Peyer's patch (tissue), 4 donors: ENCODE results near the gene MTMR3. TPM values are rescaled to one million over a fixed set of nuclear protein-coding genes. Genes with fewer than 3 reads are reported as not detected.
"Not testable (repeated sequence)": the region's sequence is repeated elsewhere in the genome, so short reads cannot be mapped to it uniquely, and the experiment has no call there.

ENCODE experiments used
- DNase-seq, 3 donors: peaks; one replicate each; pipeline ENCODE4 v3.0.0-alpha.2; 2017 to 2019
- H3K27ac ChIP-seq, 4 donors: fragments of 200-600 bp; sonication (generic); one replicate each; pipeline ENCODE4 v1.5.1; 2016 to 2019
- H3K27me3 ChIP-seq, 2 donors: fragments of 200-600 bp; sonication (generic); one replicate each; pipeline ENCODE4 v1.5.1; 2019
- H3K36me3 ChIP-seq, 3 donors: fragments of 200-600 bp; sonication (generic); one replicate each; pipeline ENCODE4 v1.5.1; 2016 to 2019
- H3K4me1 ChIP-seq, 4 donors: fragments of 200-600 bp; sonication (generic); one replicate each; pipeline ENCODE4 v1.5.1; 2016 to 2019
- H3K4me3 ChIP-seq, 4 donors: fragments of 200-600 bp; sonication (generic); 1 replicate in 3 of 4; 2 replicates in 1 of 4; pipeline ENCODE4 v1.5.1; 2016 to 2019; ENCODE audit warnings: mild to moderate bottlenecking in 1 of 4
- H3K9me3 ChIP-seq, 4 donors: fragments of 200-600 bp; sonication (generic); one replicate each; pipeline ENCODE4 v1.5.1; 2016 to 2019; ENCODE audit warnings: mild to moderate bottlenecking in 1 of 4
- CTCF ChIP-seq, 6 experiments: fragments of 450-650 bp in 4 of 6; fragments of 200-600 bp in 2 of 6; sonication (generic) in 1 of 6; IDR thresholded peaks; one replicate each; pipeline ENCODE4 v1.5.1; 2017 to 2019; ENCODE audit warnings: antibody characterized with exemption in 6 of 6, mild to moderate bottlenecking in 3 of 6, moderate library complexity in 1 of 6
- POLR2A ChIP-seq, 2 donors: fragments of 450-650 bp; IDR thresholded peaks; one replicate each; pipeline ENCODE4 v1.5.1; 2017; ENCODE audit warnings: antibody characterized with exemption in 2 of 2, mild to moderate bottlenecking in 2 of 2, moderate library complexity in 2 of 2
- total RNA-seq, 4 donors: library from RNA; depleted of rRNA; stranded (reverse); fragments of >200 nt; gene quantifications; one replicate each; pipeline ENCODE4 v1.1.0, GENCODE V29; 2016

MTMR3 gene
- total RNA-seq, 4 donors from 2014 or later: 49.4 to 97.8 (median 84.0) TPM

GRCh38 chr22:29861672-29862297 is 21.2 kb upstream of the MTMR3 start:
- no peak overlapping the region for H3K27ac ChIP-seq

GRCh38 chr22:29865572-29865971 is 17.4 kb upstream of the MTMR3 start:
- H3K9me3 ChIP-seq, H3K4me3 ChIP-seq, H3K27ac ChIP-seq, H3K36me3 ChIP-seq, H3K4me1 ChIP-seq, H3K27me3 ChIP-seq: not testable (repeated sequence)
- DNase-seq: peak in 1 of 3 donors; percentile 5

More at GRCh38 chr22:29861672-29862297, 21.2 kb upstream of the MTMR3 start:
- H3K36me3 ChIP-seq: no peaks in the 10 kb centered on the region
- H3K9me3 ChIP-seq: no peaks in the 10 kb centered on the region
- no peaks in the 10 kb centered on the region for H3K27me3 ChIP-seq
- no peaks in the 10 kb centered on the region for H3K4me1 ChIP-seq
- TF ChIP-seq CTCF (IDR thresholded peaks at IDR 0.05) (no peak), POLR2A (IDR thresholded peaks at IDR 0.05) (no peak)
- H3K4me3 ChIP-seq: no peak overlapping the region
- no peak for DNase-seq

GRCh38 chr22:29867260-29867659 is 15.7 kb upstream of the MTMR3 start:
- H3K4me3 ChIP-seq: no peak overlapping the region
- H3K36me3 ChIP-seq: no peaks in the 10 kb centered on the region
- no peaks in the 10 kb centered on the region for H3K9me3 ChIP-seq
- H3K27ac ChIP-seq: no peak overlapping the region
- TF ChIP-seq CTCF (IDR thresholded peaks at IDR 0.05) (no peak), POLR2A (IDR thresholded peaks at IDR 0.05) (no peak)
- peak in 1 of 3 donors; percentile 10 for DNase-seq
- H3K27me3 ChIP-seq: no peaks in the 10 kb centered on the region
- H3K4me1 ChIP-seq: no peaks in the 10 kb centered on the region

GRCh38 chr22:29867851-29868250 is 15.1 kb upstream of the MTMR3 start:
- Histone ChIP-seq H3K4me1 (no peaks in the 10 kb centered on the region), H3K4me3 (no peak overlapping the region), H3K27me3 (no peaks in the 10 kb centered on the region), H3K27ac (no peak overlapping the region), H3K36me3 (no peaks in the 10 kb centered on the region), H3K9me3 (no peaks in the 10 kb centered on the region)
- TF ChIP-seq CTCF (IDR thresholded peaks at IDR 0.05) (no peak), POLR2A (IDR thresholded peaks at IDR 0.05) (no peak)
- DNase-seq: no peak

- TF ChIP-seq CTCF (IDR thresholded peaks at IDR 0.05): no peak
- TF ChIP-seq POLR2A (IDR thresholded peaks at IDR 0.05): no peak
- no peak for DNase-seq
- no peaks in the 10 kb centered on the region for H3K4me1 ChIP-seq
- no peak overlapping the region for H3K27ac ChIP-seq
- no peaks in the 10 kb centered on the region for H3K36me3 ChIP-seq
- no peaks in the 10 kb centered on the region for H3K9me3 ChIP-seq
- H3K4me3 ChIP-seq: no peak overlapping the region
- H3K27me3 ChIP-seq: no peaks in the 10 kb centered on the region
Measured at GRCh38 chr22:29870574-29870973, 12.4 kb upstream of the MTMR3 start.

- no peaks in the 10 kb centered on the region for H3K36me3 ChIP-seq
- H3K27ac ChIP-seq: no peak overlapping the region
- TF ChIP-seq CTCF (IDR thresholded peaks at IDR 0.05): no peak
- no peak for TF ChIP-seq POLR2A (IDR thresholded peaks at IDR 0.05)
- DNase-seq: no peak
- H3K4me3 ChIP-seq: no peak overlapping the region
- no peaks in the 10 kb centered on the region for H3K4me1 ChIP-seq
- no peaks in the 10 kb centered on the region for H3K27me3 ChIP-seq
- no peaks in the 10 kb centered on the region for H3K9me3 ChIP-seq
Measured at GRCh38 chr22:29871684-29872083, 11.3 kb upstream of the MTMR3 start.
